ENCODE results near the gene TAOK2.

DNA sequence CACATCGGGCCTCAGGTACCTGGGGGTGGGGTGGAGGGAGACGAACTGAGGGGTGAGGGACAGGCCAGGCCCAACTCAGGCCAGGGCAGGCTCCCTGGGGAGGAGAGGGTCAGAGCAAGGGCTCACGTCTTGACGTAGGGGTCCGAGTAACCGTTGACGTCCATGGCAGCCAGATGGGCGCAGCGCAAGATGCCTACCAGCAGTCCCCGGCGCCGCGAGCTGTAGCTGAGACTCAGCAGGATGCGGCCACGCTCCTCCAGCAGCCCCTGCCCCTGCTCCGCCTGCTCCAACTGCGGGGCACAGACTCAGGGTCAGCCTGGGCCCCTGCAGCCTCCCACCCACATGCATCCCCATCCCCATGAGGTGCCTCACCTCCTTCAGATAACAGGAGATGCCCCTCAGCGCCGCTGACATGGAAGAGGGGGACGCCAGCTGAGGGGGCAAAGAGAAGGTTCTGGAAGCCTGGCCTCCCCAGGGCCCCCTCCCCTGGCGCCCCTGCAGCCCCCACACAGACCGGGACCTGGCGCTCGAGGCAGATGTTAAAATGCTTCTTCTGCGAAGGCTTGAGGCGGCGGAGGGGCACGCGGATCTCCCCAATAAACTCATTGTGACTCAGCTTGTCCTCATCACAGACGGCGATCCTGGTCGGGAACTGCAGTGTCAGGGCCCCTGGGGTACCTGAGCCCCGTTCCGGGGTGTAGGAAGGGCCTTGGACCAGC lies 33.1 kb downstream of the TAOK2 start:
- TF ChIP-seq, protein P1, sequence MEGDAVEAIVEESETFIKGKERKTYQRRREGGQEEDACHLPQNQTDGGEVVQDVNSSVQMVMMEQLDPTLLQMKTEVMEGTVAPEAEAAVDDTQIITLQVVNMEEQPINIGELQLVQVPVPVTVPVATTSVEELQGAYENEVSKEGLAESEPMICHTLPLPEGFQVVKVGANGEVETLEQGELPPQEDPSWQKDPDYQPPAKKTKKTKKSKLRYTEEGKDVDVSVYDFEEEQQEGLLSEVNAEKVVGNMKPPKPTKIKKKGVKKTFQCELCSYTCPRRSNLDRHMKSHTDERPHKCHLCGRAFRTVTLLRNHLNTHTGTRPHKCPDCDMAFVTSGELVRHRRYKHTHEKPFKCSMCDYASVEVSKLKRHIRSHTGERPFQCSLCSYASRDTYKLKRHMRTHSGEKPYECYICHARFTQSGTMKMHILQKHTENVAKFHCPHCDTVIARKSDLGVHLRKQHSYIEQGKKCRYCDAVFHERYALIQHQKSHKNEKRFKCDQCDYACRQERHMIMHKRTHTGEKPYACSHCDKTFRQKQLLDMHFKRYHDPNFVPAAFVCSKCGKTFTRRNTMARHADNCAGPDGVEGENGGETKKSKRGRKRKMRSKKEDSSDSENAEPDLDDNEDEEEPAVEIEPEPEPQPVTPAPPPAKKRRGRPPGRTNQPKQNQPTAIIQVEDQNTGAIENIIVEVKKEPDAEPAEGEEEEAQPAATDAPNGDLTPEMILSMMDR (IDR thresholded peaks at IDR 0.05 in 4 of 5, conservative IDR thresholded peaks at IDR 0.05 in 1 of 5), result no peak
- TF ChIP-seq POLR2A (IDR thresholded peaks at IDR 0.05), result no peak

Data from gastrocnemius medialis (tissue), 4 donors.